Psoas muscle (tissue), 8 donors: ENCODE results near the gene GPR62. TPM values are rescaled to one million over a fixed set of nuclear protein-coding genes. Genes with fewer than 3 reads are reported as not detected.
A peak's percentile ranks its signal among the peaks of the same experiment; 100 is the strongest.

Source experiments
- ATAC-seq, 4 donors: fragments of 200-7000 bp; cut with Tn5 transposase; one replicate each; pipeline ENCODE4 v1.9.1; 2020; ENCODE audit warnings: moderate library complexity in 3 of 4, mild to moderate bottlenecking in 2 of 4
- DNase-seq, 2 donors: peaks; one replicate each; pipeline ENCODE4 v3.0.0-alpha.2; 2020
- H3K27ac ChIP-seq: fragments of 200-600 bp; one replicate; pipeline ENCODE4 v1.8.0; 2022
- H3K27me3 ChIP-seq, 3 donors: fragments of 200-600 bp in 1 of 3; one replicate each; pipeline versions ENCODE4 v1.6.1 to v1.8.0; 2013 to 2022; ENCODE audit warnings: low read length in 2 of 3, mild to moderate bottlenecking in 2 of 3, moderate library complexity in 1 of 3; ENCODE audit not compliant: insufficient read depth in 3 of 3
- H3K36me3 ChIP-seq, 2 donors: fragments of 200-600 bp in 1 of 2; one replicate each; pipeline versions ENCODE4 v1.6.1 to v1.8.0; 2013 to 2022; ENCODE audit warnings: low read depth in 1 of 2, mild to moderate bottlenecking in 1 of 2, moderate library complexity in 1 of 2; ENCODE audit not compliant: insufficient read depth in 1 of 2
- H3K4me1 ChIP-seq: fragments of 200-600 bp; one replicate; pipeline ENCODE4 v1.8.0; 2022
- H3K4me3 ChIP-seq: fragments of 200-600 bp; one replicate; pipeline ENCODE4 v1.8.0; 2022; ENCODE audit warnings: mild to moderate bottlenecking
- H3K9me3 ChIP-seq: fragments of 200-600 bp; one replicate; pipeline ENCODE4 v1.8.0; 2022
- WGBS, 3 donors: extraction: QIAGEN DNeasy Blood & Tissue Kit; methylation state at CpG; one replicate each; pipeline versions ENCODE4 v1.1.6 to v1.1.7; 2013; 5-methylcytosine and 5-hydroxymethylcytosine counted together
- intact Hi-C, 2 donors: fragments of 100-400 bp; cut with DNase I; formaldehyde crosslinking; loops; one replicate each; pipeline versions ENCODE4 v1.11.0 to v1.14.2; 2022
- polyA plus RNA-seq, 3 donors: library from polyadenylated mRNA; stranded (reverse); fragments of 200-250 nt; gene quantifications; one replicate each; pipeline ENCODE4 v1.2.3, GENCODE V29; 2013
- total RNA-seq, 4 donors: library from RNA; stranded (reverse); fragmentation: NEBNext Ultra II Directional in 2 of 4; extraction: Animal tissue kit (Norgen Biotek cat#: 25700) in 2 of 4; gene quantifications; one replicate each; pipeline versions ENCODE4 v1.2.1 to v1.2.4, GENCODE V29; 2021 to 2023
- TF ChIP-seq, protein P1 (sequence below): fragments of 200-600 bp; IDR thresholded peaks from one replicate; pipeline ENCODE4 v1.8.0; 2022; ENCODE audit warnings: antibody characterized with exemption
- donor health status: healthy with polysubstance abuse.
- donor health status: DM: no; HTN: no; CAD: no; lungs with moderate emphysema.
- donor health status: Bipolar disorder and iron deficiency.
- donor health status: healthy.
- donor health status: DM: yes; HTN: yes; CAD: no.
- donor health status: DM: no; HTN: no; CAD: no.
- donor health status: DM: no; HTN: no; CAD: no.
- donor health status: DM: yes; HTN: yes; CAD: no.

The GPR62 gene
- total and polyA plus RNA-seq, 7 donors, result 0.04 to 0.93 (median 0.20) TPM

- no peak overlapping the region for H3K4me3 ChIP-seq
- intact Hi-C loops, result no loop called here
- no peaks in the 10 kb centered on the region for H3K36me3 ChIP-seq
- no peaks in the 10 kb centered on the region for H3K27me3 ChIP-seq
- peaks cover 42% of the 10 kb centered on the region for H3K4me1 ChIP-seq
- no peak for DNase-seq
- WGBS, 3 donors, result 48 to 64% (median 49%) methylated on average over 4 of the region's 4 CpGs
- H3K27ac ChIP-seq, result peak overlapping the region; percentile 16
- no peak for ATAC-seq
- TF ChIP-seq, protein P1, sequence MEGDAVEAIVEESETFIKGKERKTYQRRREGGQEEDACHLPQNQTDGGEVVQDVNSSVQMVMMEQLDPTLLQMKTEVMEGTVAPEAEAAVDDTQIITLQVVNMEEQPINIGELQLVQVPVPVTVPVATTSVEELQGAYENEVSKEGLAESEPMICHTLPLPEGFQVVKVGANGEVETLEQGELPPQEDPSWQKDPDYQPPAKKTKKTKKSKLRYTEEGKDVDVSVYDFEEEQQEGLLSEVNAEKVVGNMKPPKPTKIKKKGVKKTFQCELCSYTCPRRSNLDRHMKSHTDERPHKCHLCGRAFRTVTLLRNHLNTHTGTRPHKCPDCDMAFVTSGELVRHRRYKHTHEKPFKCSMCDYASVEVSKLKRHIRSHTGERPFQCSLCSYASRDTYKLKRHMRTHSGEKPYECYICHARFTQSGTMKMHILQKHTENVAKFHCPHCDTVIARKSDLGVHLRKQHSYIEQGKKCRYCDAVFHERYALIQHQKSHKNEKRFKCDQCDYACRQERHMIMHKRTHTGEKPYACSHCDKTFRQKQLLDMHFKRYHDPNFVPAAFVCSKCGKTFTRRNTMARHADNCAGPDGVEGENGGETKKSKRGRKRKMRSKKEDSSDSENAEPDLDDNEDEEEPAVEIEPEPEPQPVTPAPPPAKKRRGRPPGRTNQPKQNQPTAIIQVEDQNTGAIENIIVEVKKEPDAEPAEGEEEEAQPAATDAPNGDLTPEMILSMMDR, result no peak
- no peaks in the 10 kb centered on the region for H3K9me3 ChIP-seq
Observed at GRCh38 chr3:51969841-51970240, 14.7 kb downstream of the GPR62 start.

GRCh38 chr3:51970606-51971300 lies 15.6 kb downstream of the GPR62 start:
- TF ChIP-seq, protein P1, result no peak
- intact Hi-C loops, result no loop called here
- DNase-seq (no peak), ATAC-seq (no peak)
- WGBS, 3 donors, result 37 to 56% (median 42%) methylated on average over 6 of the region's 6 CpGs
- peaks cover 40% of the 10 kb centered on the region for H3K4me1 ChIP-seq
- H3K4me3 ChIP-seq, result no peak overlapping the region
- H3K27ac ChIP-seq, result peak overlapping the region; percentile 60
- H3K36me3 ChIP-seq, result no peaks in the 10 kb centered on the region
- no peaks in the 10 kb centered on the region for H3K27me3 ChIP-seq
- H3K9me3 ChIP-seq, result no peaks in the 10 kb centered on the region

- no peaks in the 10 kb centered on the region for H3K27me3 ChIP-seq
- DNase-seq, result no peak
- no peak overlapping the region for H3K4me3 ChIP-seq
- peaks cover 37% of the 10 kb centered on the region for H3K4me1 ChIP-seq
- no peak for ATAC-seq
- TF ChIP-seq, protein P1, result no peak
- no peaks in the 10 kb centered on the region for H3K36me3 ChIP-seq
- H3K27ac ChIP-seq, result peak overlapping the region; percentile 60
- intact Hi-C loops, result no loop called here
- H3K9me3 ChIP-seq, result no peaks in the 10 kb centered on the region
- 75 to 90% (median 76%) methylated on average over 11 of the region's 11 CpGs for WGBS, 3 donors
Observed at GRCh38 chr3:51971350-51971749, 16.2 kb downstream of the GPR62 start.

GRCh38 chr3:51974277-51974962 lies 19.2 kb downstream of the GPR62 start:
- WGBS, 3 donors, result 8 to 15% (median 9%) methylated on average over 30 of the region's 30 CpGs
- DNase-seq (peak; percentile 50 to 70), ATAC-seq (peak; percentile 40 to 57 (median 44))
- no peaks in the 10 kb centered on the region for H3K36me3 ChIP-seq
- H3K27me3 ChIP-seq, result no peaks in the 10 kb centered on the region
- H3K9me3 ChIP-seq, result no peaks in the 10 kb centered on the region
- peak overlapping the region; percentile 75 for H3K4me3 ChIP-seq
- intact Hi-C loops, result loop anchor here (1.0 to 2.0 kb wide), 2 partner anchors 32 kb away; partner anchors contain the start of gene PARP3 (in 2 of the 2)
- H3K27ac ChIP-seq, result peak overlapping the region; percentile 93
- peaks cover 35% of the 10 kb centered on the region for H3K4me1 ChIP-seq
- TF ChIP-seq, protein P1, result no peak
